ENCODE data around the gene UBA1. TPM values are rescaled to one million over a fixed set of nuclear protein-coding genes. Genes with fewer than 3 reads are reported as not detected.

The UBA1 gene
- total RNA-seq, 4 donors from 2014 or later: 145 to 182 (median 163) TPM

DNA sequence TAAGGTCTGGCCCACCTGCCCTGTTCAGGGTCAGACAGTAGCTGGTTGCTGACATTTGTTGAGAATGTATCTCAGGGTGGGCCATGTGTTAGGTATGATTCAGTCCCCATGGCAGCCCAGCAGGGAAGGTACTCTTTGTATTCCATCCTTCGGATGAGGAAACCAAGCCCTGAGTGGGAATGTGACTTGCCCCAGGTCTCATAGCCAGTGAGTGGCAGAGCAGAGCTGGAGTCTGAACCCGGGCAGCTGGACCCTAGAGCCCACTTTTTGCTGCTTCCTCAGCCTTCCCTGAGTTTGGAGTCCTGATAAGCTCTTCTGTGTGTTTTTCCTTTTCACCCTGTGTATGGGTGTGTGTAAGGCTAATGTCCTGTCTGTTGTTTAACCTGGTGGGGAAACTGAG, 21.6 kb upstream of the UBA1 start:
- WGBS, 2 donors (ENCODE audit: low coverage in 1 of 2): 79% methylated on average over 2 of the region's 2 CpGs; no CpG with 5 or more reads in 1 of the 2 donors
- no peaks in the 10 kb centered on the region for H3K9me3 ChIP-seq
- no peak for DNase-seq
- H3K27ac ChIP-seq: no peak overlapping the region
- TF ChIP-seq EP300 (IDR thresholded peaks at IDR 0.05; ENCODE audit: low read depth) (no peak), POLR2A (IDR thresholded peaks at IDR 0.05) (no peak), CTCF (IDR thresholded peaks at IDR 0.05) (no peak), POLR2AphosphoS5 (IDR thresholded peaks at IDR 0.05) (no peak)
- intact Hi-C loops (cut with DNase I; ENCODE audit: low total_unique reads) (no loop called here), in situ Hi-C loops (cut with MboI; ENCODE audit: low pct_ligation_motif_present in 1 of 4, low pct_unique_long_range_greater_than_20kb in 1 of 4, low sequenced_read_pairs in 3 of 4) (no loop called here)
- no peaks in the 10 kb centered on the region for H3K27me3 ChIP-seq
- no peaks in the 10 kb centered on the region for H3K4me1 ChIP-seq
- H3K36me3 ChIP-seq: no peaks in the 10 kb centered on the region
- H3K4me3 ChIP-seq: no peak overlapping the region

DNA sequence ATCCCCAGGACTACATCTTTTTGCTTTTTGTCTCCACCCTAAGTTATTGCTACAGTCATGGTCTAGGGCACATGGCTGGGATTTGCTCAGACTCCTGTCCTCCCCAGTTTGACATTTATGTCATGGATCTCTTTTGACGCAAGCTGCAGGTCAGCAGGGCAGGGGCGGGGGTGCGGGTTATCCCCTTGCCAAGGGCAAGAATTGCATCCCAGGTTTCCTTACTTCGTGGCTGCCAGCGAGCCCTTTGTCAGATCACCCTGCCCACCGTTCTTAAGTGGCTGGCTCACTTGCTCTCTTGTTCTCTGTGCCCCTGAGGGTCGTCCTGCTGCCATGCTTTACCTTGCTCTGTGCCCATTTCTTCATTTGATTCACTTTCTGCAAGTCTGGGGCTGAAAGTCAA, 21.1 kb upstream of the UBA1 start:
- DNase-seq: no peak
- no peak for TF ChIP-seq POLR2A (IDR thresholded peaks at IDR 0.05)
- no peak for TF ChIP-seq EP300 (IDR thresholded peaks at IDR 0.05; ENCODE audit: low read depth)
- no peak for TF ChIP-seq POLR2AphosphoS5 (IDR thresholded peaks at IDR 0.05)
- no peak for TF ChIP-seq CTCF (IDR thresholded peaks at IDR 0.05)
- no peaks in the 10 kb centered on the region for H3K4me1 ChIP-seq
- WGBS, 2 donors (ENCODE audit: low coverage in 1 of 2): 83% methylated on average over 7 of the region's 7 CpGs; no CpG with 5 or more reads in 1 of the 2 donors
- no peaks in the 10 kb centered on the region for H3K27me3 ChIP-seq
- in situ Hi-C loops (cut with MboI; ENCODE audit: low pct_ligation_motif_present in 1 of 4, low pct_unique_long_range_greater_than_20kb in 1 of 4, low sequenced_read_pairs in 3 of 4) (no loop called here), intact Hi-C loops (cut with DNase I; ENCODE audit: low total_unique reads) (no loop called here)
- H3K27ac ChIP-seq: no peak overlapping the region
- H3K4me3 ChIP-seq: no peak overlapping the region
- H3K9me3 ChIP-seq: no peaks in the 10 kb centered on the region
- H3K36me3 ChIP-seq: no peaks in the 10 kb centered on the region

DNA sequence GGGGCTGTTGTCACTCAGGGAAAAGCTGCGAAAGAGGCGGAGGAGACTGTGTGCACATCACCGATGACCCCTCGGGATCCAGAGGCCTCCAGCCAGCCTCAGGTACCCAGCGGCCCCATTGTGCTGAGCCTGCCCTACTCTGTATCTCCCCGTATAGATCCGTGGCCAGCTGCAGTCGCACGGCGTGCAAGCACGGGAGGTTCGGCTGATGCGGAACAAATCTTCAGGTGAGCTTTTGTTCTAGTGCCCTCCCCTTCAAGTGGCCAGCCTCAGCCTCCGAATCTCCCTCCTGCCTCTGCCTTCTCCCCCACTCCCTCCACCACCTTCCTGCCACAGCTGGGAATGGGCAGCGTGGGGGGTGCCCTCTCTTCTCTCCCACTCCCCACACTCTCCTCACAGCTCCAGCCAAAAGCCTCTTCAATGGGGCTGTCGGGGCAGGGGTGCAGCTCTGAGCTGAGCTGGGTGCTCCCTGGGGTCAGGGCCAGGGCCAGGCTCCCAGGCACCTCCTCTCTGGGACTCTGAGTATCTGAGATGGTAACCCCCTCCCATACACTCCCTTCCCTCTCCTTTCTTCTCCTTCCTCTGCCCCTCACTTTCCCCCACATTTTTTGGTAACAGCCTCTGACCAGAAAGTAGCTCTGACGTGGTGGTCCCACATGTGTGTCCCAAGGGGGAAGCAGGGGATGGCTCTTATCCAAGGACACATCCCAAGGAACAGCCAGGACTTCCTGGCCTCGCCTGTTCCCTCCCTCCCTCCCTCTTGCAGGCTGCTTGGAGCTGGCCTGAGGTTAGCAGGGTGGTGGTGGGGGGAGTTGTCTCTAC, 20.4 kb upstream of the UBA1 start:
- no peaks in the 10 kb centered on the region for H3K9me3 ChIP-seq
- H3K36me3 ChIP-seq: no peaks in the 10 kb centered on the region
- no peak overlapping the region for H3K27ac ChIP-seq
- no peak overlapping the region for H3K4me3 ChIP-seq
- WGBS, 2 donors (ENCODE audit: low coverage in 1 of 2): 81% methylated on average over 18 of the region's 18 CpGs; no CpG with 5 or more reads in 1 of the 2 donors
- no peaks in the 10 kb centered on the region for H3K27me3 ChIP-seq
- intact Hi-C loops (cut with DNase I; ENCODE audit: low total_unique reads): no loop called here
- no peak for DNase-seq
- TF ChIP-seq POLR2AphosphoS5 (IDR thresholded peaks at IDR 0.05) (no peak), POLR2A (IDR thresholded peaks at IDR 0.05) (no peak), CTCF (IDR thresholded peaks at IDR 0.05) (no peak), EP300 (IDR thresholded peaks at IDR 0.05; ENCODE audit: low read depth) (no peak)
- H3K4me1 ChIP-seq: no peaks in the 10 kb centered on the region
- in situ Hi-C loops (cut with MboI; ENCODE audit: low pct_ligation_motif_present in 1 of 4, low pct_unique_long_range_greater_than_20kb in 1 of 4, low sequenced_read_pairs in 3 of 4): no loop called here

- no peaks in the 10 kb centered on the region for H3K36me3 ChIP-seq
- H3K4me1 ChIP-seq: no peaks in the 10 kb centered on the region
- DNase-seq: no peak
- no peak for TF ChIP-seq CTCF (IDR thresholded peaks at IDR 0.05)
- TF ChIP-seq POLR2A (IDR thresholded peaks at IDR 0.05): no peak
- no peak for TF ChIP-seq EP300 (IDR thresholded peaks at IDR 0.05; ENCODE audit: low read depth)
- TF ChIP-seq POLR2AphosphoS5 (IDR thresholded peaks at IDR 0.05): no peak
- H3K9me3 ChIP-seq: no peaks in the 10 kb centered on the region
- intact Hi-C loops (cut with DNase I; ENCODE audit: low total_unique reads): no loop called here
- no peaks in the 10 kb centered on the region for H3K27me3 ChIP-seq
- H3K27ac ChIP-seq: no peak overlapping the region
- no peak overlapping the region for H3K4me3 ChIP-seq
- 85 to 88% methylated on average over 3 to 12 of the region's 12 CpGs for WGBS, 2 donors (ENCODE audit: low coverage in 1 of 2)
- in situ Hi-C loops (cut with MboI; ENCODE audit: low pct_ligation_motif_present in 1 of 4, low pct_unique_long_range_greater_than_20kb in 1 of 4, low sequenced_read_pairs in 3 of 4): no loop called here
Measured at GRCh38 chrX:47174376-47174775, 19.3 kb upstream of the UBA1 start.
